HG02623 (cell line): ENCODE measurements around the gene ZFP91.
"Not testable (repeated sequence)": the region's sequence is repeated elsewhere in the genome, so short reads cannot be mapped to it uniquely, and the experiment has no call there.

Experiments
- ATAC-seq: cut with Tn5 transposase; IDR thresholded peaks from one replicate; pipeline ENCODE4 v1.9.1; 2021; ENCODE audit warnings: moderate library complexity; ENCODE audit not compliant: unreplicated experiment

ZFP91 gene

GRCh38 chr11:58578635-58579191 is at the start of gene ZFP91:
Gene ZFP91, plus strand, starts transcription at chr11:58579063. Its CDS starts 219 bp downstream, at chr11:58579282.
- ATAC-seq = peak; percentile 36

GRCh38 chr11:58530236-58530635 is 48.6 kb upstream of the ZFP91 start:
- ATAC-seq = no peak

GRCh38 chr11:58531865-58532341 is 47.0 kb upstream of the ZFP91 start:
- ATAC-seq = no peak

- ATAC-seq = no peak
These were observed 32.0 kb upstream of the ZFP91 start for GRCh38 chr11:58546841-58547240.

GRCh38 chr11:58549644-58550043 is 29.2 kb upstream of the ZFP91 start:
- no peak for ATAC-seq

- no peak for ATAC-seq
These were observed 18.0 kb upstream of the ZFP91 start for GRCh38 chr11:58560842-58561241.

- no peak for ATAC-seq
These were observed 17.3 kb upstream of the ZFP91 start for GRCh38 chr11:58561394-58562098.

- ATAC-seq = peak; percentile 76
These were observed 16.5 kb upstream of the ZFP91 start for GRCh38 chr11:58562375-58562800.

- ATAC-seq = no peak
These were observed 14.6 kb upstream of the ZFP91 start for GRCh38 chr11:58564231-58564630.

- peak; percentile 91 for ATAC-seq
These were observed 10.9 kb upstream of the ZFP91 start for GRCh38 chr11:58567889-58568512.

GRCh38 chr11:58572906-58573305 is 6.0 kb upstream of the ZFP91 start:
- not testable (repeated sequence) for ATAC-seq

GRCh38 chr11:58573451-58574104 is 5.3 kb upstream of the ZFP91 start:
- peak; percentile 14 for ATAC-seq

- no peak for ATAC-seq
These were observed 4.0 kb upstream of the ZFP91 start for GRCh38 chr11:58574881-58575280.

GRCh38 chr11:58575377-58576020 is 3.4 kb upstream of the ZFP91 start, which contains the start of gene LPXN:
Gene LPXN, minus strand, starts transcription at chr11:58575856. Its CDS starts 84 bp downstream, at chr11:58575772.
- ATAC-seq = no peak

GRCh38 chr11:58576887-58577471 is 1.9 kb upstream of the ZFP91 start:
- no peak for ATAC-seq

- peak; percentile 32 for ATAC-seq
These were observed 1.2 kb upstream of the ZFP91 start for GRCh38 chr11:58577555-58578135.

GRCh38 chr11:58578136-58578634 is 678 bp upstream of the ZFP91 start:
- ATAC-seq = no peak

GRCh38 chr11:58579192-58580129 is 598 bp downstream of the ZFP91 start:
- ATAC-seq = peak; percentile 37

- no peak for ATAC-seq
These were observed 1.4 kb downstream of the ZFP91 start for GRCh38 chr11:58580311-58580710.
